Thoracic aorta (tissue), 2 donors: ENCODE measurements around the gene SAMD11. TPM values are rescaled to one million over a fixed set of nuclear protein-coding genes. Genes with fewer than 3 reads are reported as not detected.

ENCODE experiments used
- ATAC-seq: fragments of 150-250 bp; one replicate; pipeline ENCODE4 v1.8.0; 2017; ENCODE audit warnings: low read depth; ENCODE audit not compliant: insufficient number of reproducible peaks, low FRiP score
- DNase-seq: peaks from one replicate; pipeline ENCODE4 v3.0.0-alpha.2; 2020; ENCODE audit warnings: low spot score
- H3K27ac ChIP-seq, 2 donors: fragments of 200-600 bp; sonication (generic); 1 replicate in 1 of 2; 2 replicates in 1 of 2; pipeline ENCODE4 v1.5.1; 2016; ENCODE audit warnings: mild to moderate bottlenecking in 2 of 2, moderate library complexity in 2 of 2
- H3K27me3 ChIP-seq: fragments of 200-600 bp; sonication (generic); replicated peaks from 2 replicates; pipeline ENCODE4 v1.6.0; 2016; ENCODE audit warnings: mild to moderate bottlenecking; ENCODE audit not compliant: insufficient read depth
- H3K36me3 ChIP-seq: fragments of 200-600 bp; sonication (generic); one replicate; pipeline ENCODE4 v1.5.1; 2016
- H3K4me1 ChIP-seq, 2 donors: fragments of 200-600 bp; sonication (generic); 1 replicate in 1 of 2; 2 replicates in 1 of 2; pipeline versions ENCODE4 v1.5.1 to v1.6.0; 2016; ENCODE audit warnings: low read depth in 2 of 2, mild to moderate bottlenecking in 1 of 2; ENCODE audit not compliant: control insufficient read depth in 1 of 2
- H3K4me3 ChIP-seq: fragments of 200-600 bp; sonication (generic); 2 replicates; pipeline ENCODE4 v1.5.1; 2016; ENCODE audit warnings: mild to moderate bottlenecking
- H3K9me3 ChIP-seq: fragments of 200-600 bp; sonication (generic); 2 replicates; pipeline ENCODE4 v1.5.1; 2016
- total RNA-seq, 2 donors: library from RNA; depleted of rRNA; stranded (reverse); fragments of >200 nt; gene quantifications; one replicate each; pipeline versions ENCODE4 v1.1.0 to v1.2.3, GENCODE V29; 2016
- TF ChIP-seq, protein P1 (sequence below): fragments of 200-600 bp; sonication (generic); IDR thresholded peaks from one replicate; pipeline ENCODE4 v1.5.1; 2019; ENCODE audit warnings: antibody characterized with exemption

Gene SAMD11
- total RNA-seq, 2 donors from 2014 or later = 10.2 to 18.8 TPM

DNA sequence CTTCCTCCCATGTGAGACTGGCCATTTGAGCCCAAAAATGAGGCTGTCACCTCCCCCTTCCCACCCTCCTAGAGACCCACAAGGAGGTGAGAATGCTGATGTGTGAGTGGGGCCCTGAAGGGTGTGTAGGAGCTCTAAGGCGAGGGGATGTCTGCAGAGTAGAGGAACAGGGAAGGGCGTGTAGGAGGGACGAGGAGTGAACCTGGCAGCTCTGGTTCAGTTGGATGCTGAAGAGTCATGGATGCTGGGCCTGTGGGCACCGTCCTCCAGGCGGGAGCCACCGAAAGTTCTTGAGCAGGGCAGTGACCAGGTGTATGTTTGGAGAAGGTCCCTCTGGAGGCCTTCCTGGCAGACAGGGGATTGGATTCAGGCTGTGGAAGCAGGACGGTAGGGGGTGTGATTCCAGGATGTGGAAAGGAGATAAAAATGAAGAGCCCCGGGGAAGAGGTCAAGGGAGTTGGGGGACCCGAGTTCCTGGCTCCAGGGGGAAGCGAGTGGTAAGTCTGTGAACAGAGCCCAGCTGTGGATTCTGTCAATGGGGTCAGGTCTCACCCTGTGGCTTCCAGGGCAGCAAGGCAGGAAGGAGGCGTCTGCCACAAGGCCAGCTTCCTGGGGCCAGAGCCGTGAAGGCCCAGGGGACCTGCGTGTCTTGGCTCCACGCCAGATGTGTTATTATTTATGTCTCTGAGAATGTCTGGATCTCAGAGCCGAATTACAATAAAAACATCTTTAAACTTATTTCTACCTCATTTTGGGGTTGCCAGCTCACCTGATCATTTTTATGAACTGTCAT, 7.9 kb downstream of the SAMD11 start:
- TF ChIP-seq, protein P1, sequence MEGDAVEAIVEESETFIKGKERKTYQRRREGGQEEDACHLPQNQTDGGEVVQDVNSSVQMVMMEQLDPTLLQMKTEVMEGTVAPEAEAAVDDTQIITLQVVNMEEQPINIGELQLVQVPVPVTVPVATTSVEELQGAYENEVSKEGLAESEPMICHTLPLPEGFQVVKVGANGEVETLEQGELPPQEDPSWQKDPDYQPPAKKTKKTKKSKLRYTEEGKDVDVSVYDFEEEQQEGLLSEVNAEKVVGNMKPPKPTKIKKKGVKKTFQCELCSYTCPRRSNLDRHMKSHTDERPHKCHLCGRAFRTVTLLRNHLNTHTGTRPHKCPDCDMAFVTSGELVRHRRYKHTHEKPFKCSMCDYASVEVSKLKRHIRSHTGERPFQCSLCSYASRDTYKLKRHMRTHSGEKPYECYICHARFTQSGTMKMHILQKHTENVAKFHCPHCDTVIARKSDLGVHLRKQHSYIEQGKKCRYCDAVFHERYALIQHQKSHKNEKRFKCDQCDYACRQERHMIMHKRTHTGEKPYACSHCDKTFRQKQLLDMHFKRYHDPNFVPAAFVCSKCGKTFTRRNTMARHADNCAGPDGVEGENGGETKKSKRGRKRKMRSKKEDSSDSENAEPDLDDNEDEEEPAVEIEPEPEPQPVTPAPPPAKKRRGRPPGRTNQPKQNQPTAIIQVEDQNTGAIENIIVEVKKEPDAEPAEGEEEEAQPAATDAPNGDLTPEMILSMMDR = no peak
- Histone ChIP-seq H3K9me3 (no peaks in the 10 kb centered on the region), H3K4me3 (no peak overlapping the region), H3K36me3 (no peaks in the 10 kb centered on the region), H3K27me3 (no peaks in the 10 kb centered on the region), H3K4me1 (no peaks in the 10 kb centered on the region), H3K27ac (no peak overlapping the region)
- ATAC-seq (no peak), DNase-seq (no peak)

DNA sequence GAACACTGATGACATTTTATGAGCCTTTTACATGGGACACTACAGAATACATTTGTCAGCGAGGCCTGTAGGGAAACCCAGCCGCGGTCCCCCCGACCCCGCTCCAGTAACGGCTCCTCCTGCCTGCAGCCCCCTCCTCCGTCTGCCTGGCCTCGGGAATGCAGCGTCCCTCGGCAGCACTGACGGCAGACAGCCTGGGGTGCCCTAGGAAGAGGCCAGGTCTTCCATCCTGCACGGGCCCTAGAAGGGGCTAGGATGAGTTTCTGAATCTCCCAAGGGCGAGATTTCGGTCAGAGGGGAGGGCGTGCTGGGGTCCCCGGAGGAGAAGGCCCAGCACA, 8.4 kb downstream of the SAMD11 start:
- H3K36me3 ChIP-seq = no peaks in the 10 kb centered on the region
- no peak for ATAC-seq
- H3K4me1 ChIP-seq = no peaks in the 10 kb centered on the region
- DNase-seq = no peak
- H3K4me3 ChIP-seq = no peak overlapping the region
- no peak overlapping the region for H3K27ac ChIP-seq
- TF ChIP-seq, protein P1 = no peak
- no peaks in the 10 kb centered on the region for H3K9me3 ChIP-seq
- no peaks in the 10 kb centered on the region for H3K27me3 ChIP-seq

DNA sequence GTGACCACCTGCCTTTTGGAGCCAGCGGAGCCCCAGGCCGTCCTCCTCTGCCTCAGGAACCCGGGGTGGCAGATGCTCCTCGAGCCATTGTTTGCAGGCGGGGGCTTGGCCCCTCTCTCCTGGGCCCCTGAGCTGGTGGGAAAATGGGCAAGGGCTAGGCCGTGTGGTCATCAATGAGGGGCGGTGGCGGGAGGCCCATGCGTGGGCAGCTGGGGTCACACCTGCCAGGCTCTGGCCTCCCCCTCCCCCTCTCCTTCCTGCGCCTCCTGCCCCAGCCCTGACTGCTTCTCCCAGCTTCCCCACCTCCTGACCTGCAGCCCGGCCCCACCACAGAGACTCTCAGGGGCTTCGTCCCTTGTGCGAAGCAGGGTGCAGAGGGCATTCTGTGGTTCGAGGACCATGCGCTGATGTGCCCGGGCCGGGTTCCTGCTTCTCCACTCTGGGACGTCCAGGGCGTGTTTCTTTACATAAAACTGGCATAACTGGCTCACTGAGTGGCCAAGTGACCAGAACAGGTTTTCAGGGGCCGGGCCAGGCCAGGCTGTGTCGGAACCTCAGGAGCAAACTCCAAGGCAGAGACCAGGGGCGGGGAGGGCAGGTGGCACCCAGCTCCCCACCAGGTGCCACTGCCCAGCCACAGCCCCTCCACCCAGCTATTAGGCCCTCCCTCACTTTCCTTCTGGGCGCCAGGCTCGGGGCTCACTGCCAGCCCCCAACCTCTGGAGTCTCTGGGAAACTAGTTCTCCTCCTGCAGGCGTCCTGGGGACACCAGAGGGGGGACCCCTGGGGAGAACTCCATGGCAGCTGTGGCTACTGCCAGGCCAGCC, 9.3 kb downstream of the SAMD11 start:
- TF ChIP-seq, protein P1 = no peak
- DNase-seq (no peak), ATAC-seq (no peak)
- no peak overlapping the region for H3K4me3 ChIP-seq
- H3K9me3 ChIP-seq = no peaks in the 10 kb centered on the region
- H3K27ac ChIP-seq = no peak overlapping the region
- no peaks in the 10 kb centered on the region for H3K27me3 ChIP-seq
- H3K4me1 ChIP-seq = no peaks in the 10 kb centered on the region
- no peaks in the 10 kb centered on the region for H3K36me3 ChIP-seq

DNA sequence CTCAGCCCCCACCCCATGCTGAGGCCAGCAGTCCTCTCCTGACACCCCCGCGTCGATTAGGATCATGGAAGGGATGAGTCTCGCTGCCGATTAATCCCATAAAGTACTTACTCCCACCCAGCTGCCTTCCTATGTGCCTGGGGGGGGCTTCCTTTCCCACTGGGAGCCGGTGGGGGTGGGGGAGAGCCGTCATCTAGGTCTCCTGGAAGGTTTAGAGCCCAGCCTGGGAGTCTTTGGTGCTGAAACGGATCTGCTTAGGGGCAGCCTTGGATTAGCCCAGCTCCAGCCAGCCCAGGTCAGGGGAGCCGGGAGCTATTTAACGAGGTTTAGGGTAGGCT, 9.8 kb downstream of the SAMD11 start:
- H3K4me1 ChIP-seq = no peaks in the 10 kb centered on the region
- no peak overlapping the region for H3K4me3 ChIP-seq
- no peaks in the 10 kb centered on the region for H3K9me3 ChIP-seq
- ATAC-seq (no peak), DNase-seq (no peak)
- H3K36me3 ChIP-seq = no peaks in the 10 kb centered on the region
- TF ChIP-seq, protein P1 = no peak
- no peaks in the 10 kb centered on the region for H3K27me3 ChIP-seq
- H3K27ac ChIP-seq = no peak overlapping the region

DNA sequence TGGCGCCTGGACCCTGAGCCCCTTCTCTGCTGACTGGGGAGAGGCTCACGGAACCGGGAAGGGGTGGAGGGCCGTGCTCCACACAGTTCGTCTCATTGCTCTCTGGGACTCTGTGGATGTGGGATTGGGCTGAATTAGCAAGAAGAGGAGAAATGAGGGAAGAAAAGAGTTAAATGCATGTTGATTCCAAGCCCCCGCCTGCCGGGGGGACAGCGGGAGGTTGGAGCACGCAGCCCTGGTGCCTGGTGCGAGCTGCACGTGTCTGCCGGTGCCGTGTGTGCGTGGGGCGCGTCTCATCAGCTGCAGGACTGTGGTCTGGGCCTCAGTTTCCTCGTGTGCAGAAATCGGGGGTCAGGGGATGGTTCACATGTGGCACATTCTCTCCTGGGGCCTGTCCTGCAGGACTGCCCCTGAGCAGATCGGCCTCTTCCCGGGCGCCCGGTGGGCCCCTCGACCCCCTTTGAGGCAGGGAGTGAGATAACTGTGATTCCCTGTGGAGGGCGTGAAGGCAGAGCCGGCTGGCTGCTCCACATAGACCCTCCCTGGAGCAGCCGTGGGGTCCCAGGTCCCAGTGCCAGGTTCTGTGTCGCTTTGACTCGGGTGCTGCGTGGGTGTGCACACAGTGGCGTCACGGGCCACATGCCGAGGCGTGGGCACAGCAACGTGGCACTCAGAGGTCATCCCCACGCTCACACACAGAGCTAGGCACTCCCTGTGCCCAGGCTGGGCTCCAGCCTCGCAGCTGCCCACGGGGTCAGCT, 11.4 kb downstream of the SAMD11 start:
- Histone ChIP-seq H3K4me1 (peaks cover 3 to 8% of the 10 kb centered on the region in 2 donors), H3K27ac (no peak overlapping the region), H3K27me3 (no peaks in the 10 kb centered on the region), H3K9me3 (no peaks in the 10 kb centered on the region), H3K4me3 (no peak overlapping the region), H3K36me3 (no peaks in the 10 kb centered on the region)
- no peak for DNase-seq
- ATAC-seq = no peak
- TF ChIP-seq, protein P1 = no peak
